GM18505 (cell line): Measurements from ENCODE around the gene U2SURP.

Experiments
- ATAC-seq: cut with Tn5 transposase; IDR thresholded peaks from one replicate; pipeline ENCODE4 v1.9.1; 2021; ENCODE audit not compliant: unreplicated experiment
- POLR2A ChIP-seq: IDR thresholded peaks from 4 replicates; pipeline ENCODE4 v1.6.1; 2011; ENCODE audit warnings: borderline replicate concordance; ENCODE audit not compliant: insufficient read depth, insufficient read length; ENCODE audit errors: extremely low read depth

The U2SURP gene

GRCh38 chr3:143081365-143081764 lies 80.0 kb downstream of the U2SURP start:
- TF ChIP-seq POLR2A: no peak
- ATAC-seq: no peak

GRCh38 chr3:143081844-143082778 lies 80.7 kb downstream of the U2SURP start:
- peak; percentile 78 for ATAC-seq
- TF ChIP-seq POLR2A: peak; percentile 36

GRCh38 chr3:143083781-143084180 lies 82.4 kb downstream of the U2SURP start:
- TF ChIP-seq POLR2A: no peak
- ATAC-seq: no peak

DNA sequence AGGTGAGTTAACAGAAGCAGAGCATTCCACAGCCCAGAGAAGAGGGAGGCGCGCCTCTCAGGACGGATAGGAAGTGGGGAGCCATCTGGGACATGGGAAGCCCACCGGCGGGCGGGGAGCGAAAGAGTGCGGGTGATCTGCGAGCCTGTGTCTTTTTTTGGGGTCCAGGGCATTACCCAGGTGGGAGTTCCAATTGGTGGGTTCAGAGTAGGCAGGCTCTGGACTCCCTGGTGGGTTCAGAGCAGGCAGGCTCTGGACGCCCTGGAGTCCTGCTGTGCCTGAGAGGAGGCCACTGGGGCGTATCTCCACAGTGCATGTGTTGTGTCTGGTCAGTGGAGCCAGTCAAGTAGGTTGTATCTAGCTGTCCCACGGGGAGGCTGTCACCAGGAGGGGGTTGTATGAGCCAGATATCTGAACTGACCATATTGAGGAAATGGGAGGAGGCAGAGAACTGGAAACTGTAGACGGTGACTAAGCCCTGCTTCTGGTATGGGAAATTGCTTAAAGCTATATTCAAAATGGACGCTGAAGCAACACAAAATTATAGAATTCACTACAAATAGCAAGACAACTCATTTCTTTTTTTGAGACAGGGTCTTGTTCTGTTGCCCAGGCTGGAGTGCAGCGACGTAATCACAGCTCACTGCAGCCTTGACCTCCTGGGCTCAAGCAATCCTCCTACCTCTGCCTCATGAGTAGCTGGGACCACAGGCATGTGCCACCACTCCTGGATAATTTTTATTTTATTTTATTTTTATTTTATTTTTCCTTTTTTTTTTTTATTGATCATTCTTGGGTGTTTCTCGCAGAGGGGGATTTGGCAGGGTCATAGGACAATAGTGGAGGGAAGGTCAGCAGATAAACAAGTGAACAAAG lies 83.7 kb downstream of the U2SURP start:
- peak; percentile 51 for ATAC-seq
- no peak for TF ChIP-seq POLR2A

DNA sequence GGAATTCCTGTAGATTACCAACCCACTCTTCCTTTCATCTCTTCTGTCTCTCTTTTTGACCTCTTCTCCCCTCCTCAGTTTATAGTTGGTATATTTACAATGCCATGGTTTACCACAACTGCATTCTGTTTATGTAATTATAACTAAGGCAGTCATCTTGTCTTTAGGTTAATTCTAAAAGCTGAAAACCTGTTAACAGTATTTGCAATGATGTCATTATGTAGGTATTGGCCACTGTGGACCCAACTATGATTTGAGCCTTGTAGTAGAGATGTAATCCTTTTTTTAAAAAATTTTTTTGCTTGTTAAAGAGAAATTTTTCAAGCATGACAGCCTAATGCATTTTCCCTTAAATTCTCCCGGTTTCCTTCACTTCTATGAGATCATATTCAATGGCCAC lies 87.5 kb downstream of the U2SURP start:
- ATAC-seq: no peak
- no peak for TF ChIP-seq POLR2A

DNA sequence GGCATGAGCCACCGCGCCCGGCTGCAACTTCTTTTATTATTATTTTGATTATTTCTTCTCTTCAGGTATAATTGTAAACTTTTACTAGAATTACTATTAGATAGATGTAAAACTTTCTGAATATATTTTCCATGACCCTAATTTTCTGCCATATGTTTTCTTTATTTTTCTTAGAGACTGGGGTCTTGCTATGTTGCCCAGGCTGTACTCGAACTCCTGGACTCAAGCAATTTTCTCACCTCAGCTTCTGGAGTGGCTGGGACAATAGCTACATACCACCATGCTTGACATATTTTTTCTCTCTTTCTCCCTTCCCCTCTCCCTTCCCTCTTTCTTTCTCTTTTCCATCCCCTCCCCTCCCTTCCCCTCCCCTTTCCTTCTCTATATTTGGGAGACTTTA lies 88.6 kb downstream of the U2SURP start:
- TF ChIP-seq POLR2A: no peak
- no peak for ATAC-seq

- no peak for ATAC-seq
- TF ChIP-seq POLR2A: no peak
These were observed 89.1 kb downstream of the U2SURP start for GRCh38 chr3:143090486-143090885.

DNA sequence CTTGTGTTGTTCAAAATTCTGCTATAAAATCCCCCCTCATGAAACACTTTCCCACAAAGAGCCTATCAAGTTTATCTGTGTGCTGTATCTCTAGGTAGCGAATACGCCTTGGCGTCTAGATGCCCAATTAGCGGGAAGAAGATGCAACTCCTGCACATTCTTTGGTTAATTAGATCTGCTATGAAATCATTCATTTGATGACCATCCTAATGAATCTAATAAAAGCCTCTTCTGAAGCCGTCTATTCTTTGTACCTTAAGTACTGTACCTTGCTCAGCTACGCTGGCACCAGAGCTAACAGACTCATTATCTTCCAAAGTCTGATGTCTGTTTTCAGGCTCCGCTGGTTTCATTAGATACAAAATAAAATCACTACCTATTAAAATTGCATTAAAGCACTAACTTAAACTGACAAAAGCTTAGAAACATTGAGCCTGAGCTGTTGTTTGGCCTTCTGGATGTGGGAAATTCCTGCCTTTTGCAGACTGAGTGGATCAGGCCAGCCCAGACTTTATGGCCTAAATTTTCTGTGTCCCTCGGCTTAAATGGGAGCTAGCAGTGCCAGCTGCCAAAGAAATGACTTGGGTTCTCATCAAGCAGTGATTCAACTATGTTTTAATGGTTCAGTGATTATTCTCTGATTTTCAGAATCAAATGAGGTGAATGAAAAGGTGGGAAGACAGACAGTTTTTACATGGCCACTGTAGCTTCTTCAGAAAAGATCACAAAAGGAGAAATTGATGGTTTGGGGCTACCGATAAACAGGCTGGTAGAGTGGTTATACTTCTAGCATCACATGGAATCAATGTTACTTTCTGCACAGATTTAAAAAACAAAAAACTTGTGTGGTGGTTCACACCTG lies 89.8 kb downstream of the U2SURP start:
- ATAC-seq: no peak
- no peak for TF ChIP-seq POLR2A

- no peak for ATAC-seq
- TF ChIP-seq POLR2A: no peak
These were observed 90.8 kb downstream of the U2SURP start for GRCh38 chr3:143092191-143092590.

GRCh38 chr3:143095813-143096212 lies 94.4 kb downstream of the U2SURP start:
- no peak for TF ChIP-seq POLR2A
- ATAC-seq: no peak

GRCh38 chr3:143098032-143098764 lies 96.8 kb downstream of the U2SURP start:
- TF ChIP-seq POLR2A: no peak
- ATAC-seq: no peak

DNA sequence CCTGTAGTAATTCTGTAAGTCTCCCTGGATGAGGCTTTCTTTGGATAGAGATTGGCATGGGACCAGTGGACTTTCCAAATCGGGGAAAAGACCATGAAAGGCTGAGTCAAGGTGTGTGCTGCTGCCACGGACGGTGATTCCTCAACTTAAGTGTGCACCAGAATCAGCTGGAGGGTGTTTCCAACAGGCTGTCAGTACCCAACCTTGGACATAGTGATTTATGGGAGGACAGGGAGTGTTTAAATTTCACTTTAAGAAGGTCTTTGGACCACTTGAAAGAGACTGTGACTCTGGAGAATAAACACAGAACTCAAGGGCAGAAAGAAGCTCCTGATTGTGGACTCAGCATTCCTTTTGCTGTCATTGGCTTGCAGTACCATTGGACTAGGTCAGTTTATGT lies 97.8 kb downstream of the U2SURP start:
- ATAC-seq: no peak
- TF ChIP-seq POLR2A: no peak
